GM18499 (cell line): ENCODE data around the gene GALNT18.

Source experiments
- ATAC-seq: cut with Tn5 transposase; IDR thresholded peaks from one replicate; pipeline ENCODE4 v1.9.1; 2021; ENCODE audit warnings: moderate number of reproducible peaks; ENCODE audit not compliant: insufficient read depth, unreplicated experiment

GALNT18 gene

GRCh38 chr11:11301212-11301611 lies 320.6 kb downstream of the GALNT18 start:
- ATAC-seq: no peak

- no peak for ATAC-seq
These were observed 324.2 kb downstream of the GALNT18 start for GRCh38 chr11:11297578-11297977.

- ATAC-seq: no peak
These were observed 325.4 kb downstream of the GALNT18 start for GRCh38 chr11:11296434-11296833.

GRCh38 chr11:11294551-11294855 lies 327.3 kb downstream of the GALNT18 start:
- ATAC-seq: no peak

GRCh38 chr11:11293798-11294550 lies 327.8 kb downstream of the GALNT18 start:
- ATAC-seq: no peak

- ATAC-seq: no peak
These were observed 329.0 kb downstream of the GALNT18 start for GRCh38 chr11:11292839-11293238.

GRCh38 chr11:11291041-11292015 lies 330.5 kb downstream of the GALNT18 start:
- no peak for ATAC-seq

- ATAC-seq: no peak
These were observed 331.5 kb downstream of the GALNT18 start for GRCh38 chr11:11290354-11290753.

- ATAC-seq: no peak
These were observed 332.1 kb downstream of the GALNT18 start for GRCh38 chr11:11289669-11290068.

- ATAC-seq: no peak
These were observed 332.7 kb downstream of the GALNT18 start for GRCh38 chr11:11288972-11289616.

GRCh38 chr11:11284481-11284880 lies 337.3 kb downstream of the GALNT18 start:
- ATAC-seq: no peak

GRCh38 chr11:11281626-11282025 lies 340.2 kb downstream of the GALNT18 start:
- no peak for ATAC-seq

- no peak for ATAC-seq
These were observed 341.0 kb downstream of the GALNT18 start for GRCh38 chr11:11280826-11281225.

- no peak for ATAC-seq
These were observed 341.7 kb downstream of the GALNT18 start for GRCh38 chr11:11279956-11280689.

- no peak for ATAC-seq
These were observed 349.6 kb downstream of the GALNT18 start for GRCh38 chr11:11272254-11272653.

- no peak for ATAC-seq
These were observed 351.5 kb downstream of the GALNT18 start for GRCh38 chr11:11270236-11270775.

- no peak for ATAC-seq
These were observed 353.1 kb downstream of the GALNT18 start for GRCh38 chr11:11268706-11269105.

- no peak for ATAC-seq
These were observed 353.7 kb downstream of the GALNT18 start for GRCh38 chr11:11268119-11268518.

- no peak for ATAC-seq
These were observed 354.5 kb downstream of the GALNT18 start for GRCh38 chr11:11267312-11267711.

GRCh38 chr11:11265994-11266606 lies 355.7 kb downstream of the GALNT18 start:
- ATAC-seq: no peak
